Measurements from ENCODE around the gene STAC. TPM values are rescaled to one million over a fixed set of nuclear protein-coding genes. Genes with fewer than 3 reads are reported as not detected.

The STAC gene
- total RNA-seq, 3 donors from 2014 or later = 0.43 to 4.5 TPM; not detected in 1

DNA sequence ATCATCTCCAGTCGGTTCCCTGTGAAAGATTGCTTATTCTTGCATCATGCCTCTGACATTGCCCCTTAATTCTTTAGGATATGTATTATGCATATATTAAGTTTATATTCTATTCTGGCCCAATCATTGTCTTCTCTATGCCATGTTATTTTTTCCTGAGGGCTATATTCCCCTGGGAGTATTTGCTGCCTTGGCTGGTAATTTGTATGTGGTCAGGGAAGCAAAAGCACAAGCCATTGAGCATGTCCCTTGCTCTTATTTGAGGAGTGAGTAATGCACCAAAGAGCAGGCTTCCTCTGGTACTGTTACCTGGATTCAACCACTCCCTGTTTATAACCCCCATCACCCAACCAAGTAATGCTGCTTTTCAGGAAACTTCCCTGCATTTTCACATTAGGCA, 36.3 kb downstream of the STAC start:
- Histone ChIP-seq H3K36me3 (ENCODE audit: low read depth) (no peaks in the 10 kb centered on the region), H3K9me3 (peaks cover 7% of the 10 kb centered on the region), H3K4me1 (ENCODE audit: low read depth) (no peaks in the 10 kb centered on the region), H3K4me3 (no peak overlapping the region)
- ATAC-seq (no peak), DNase-seq (no peak)
- TF ChIP-seq, protein P1, sequence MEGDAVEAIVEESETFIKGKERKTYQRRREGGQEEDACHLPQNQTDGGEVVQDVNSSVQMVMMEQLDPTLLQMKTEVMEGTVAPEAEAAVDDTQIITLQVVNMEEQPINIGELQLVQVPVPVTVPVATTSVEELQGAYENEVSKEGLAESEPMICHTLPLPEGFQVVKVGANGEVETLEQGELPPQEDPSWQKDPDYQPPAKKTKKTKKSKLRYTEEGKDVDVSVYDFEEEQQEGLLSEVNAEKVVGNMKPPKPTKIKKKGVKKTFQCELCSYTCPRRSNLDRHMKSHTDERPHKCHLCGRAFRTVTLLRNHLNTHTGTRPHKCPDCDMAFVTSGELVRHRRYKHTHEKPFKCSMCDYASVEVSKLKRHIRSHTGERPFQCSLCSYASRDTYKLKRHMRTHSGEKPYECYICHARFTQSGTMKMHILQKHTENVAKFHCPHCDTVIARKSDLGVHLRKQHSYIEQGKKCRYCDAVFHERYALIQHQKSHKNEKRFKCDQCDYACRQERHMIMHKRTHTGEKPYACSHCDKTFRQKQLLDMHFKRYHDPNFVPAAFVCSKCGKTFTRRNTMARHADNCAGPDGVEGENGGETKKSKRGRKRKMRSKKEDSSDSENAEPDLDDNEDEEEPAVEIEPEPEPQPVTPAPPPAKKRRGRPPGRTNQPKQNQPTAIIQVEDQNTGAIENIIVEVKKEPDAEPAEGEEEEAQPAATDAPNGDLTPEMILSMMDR (IDR thresholded peaks at IDR 0.05) = no peak
- intact Hi-C loops (cut with DNase I, micrococcal nuclease) = no loop called here

DNA sequence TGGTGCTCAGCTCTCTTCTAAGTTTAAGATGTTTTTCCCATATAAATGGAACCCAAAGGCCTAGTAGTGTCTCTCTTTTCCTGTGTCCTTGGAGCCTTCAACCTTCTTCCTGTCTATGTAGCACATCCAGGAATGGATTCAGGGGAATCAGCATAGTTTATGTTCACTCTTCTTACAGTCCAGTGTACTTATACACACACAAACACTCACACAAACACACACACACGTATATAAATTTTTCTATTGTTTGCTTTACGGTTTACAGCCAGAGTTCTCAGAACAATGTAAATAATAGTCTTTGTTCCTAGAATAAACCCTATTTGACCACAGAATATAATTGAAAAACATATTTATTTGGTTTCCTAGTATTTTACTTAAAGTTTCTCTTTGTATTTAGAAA, 36.9 kb downstream of the STAC start:
- H3K9me3 ChIP-seq = peaks cover 7% of the 10 kb centered on the region
- no peaks in the 10 kb centered on the region for H3K4me1 ChIP-seq (ENCODE audit: low read depth)
- intact Hi-C loops (cut with DNase I, micrococcal nuclease) = no loop called here
- ATAC-seq (no peak), DNase-seq (no peak)
- no peak overlapping the region for H3K4me3 ChIP-seq
- H3K36me3 ChIP-seq (ENCODE audit: low read depth) = no peaks in the 10 kb centered on the region
- TF ChIP-seq, protein P1 (IDR thresholded peaks at IDR 0.05) = no peak

DNA sequence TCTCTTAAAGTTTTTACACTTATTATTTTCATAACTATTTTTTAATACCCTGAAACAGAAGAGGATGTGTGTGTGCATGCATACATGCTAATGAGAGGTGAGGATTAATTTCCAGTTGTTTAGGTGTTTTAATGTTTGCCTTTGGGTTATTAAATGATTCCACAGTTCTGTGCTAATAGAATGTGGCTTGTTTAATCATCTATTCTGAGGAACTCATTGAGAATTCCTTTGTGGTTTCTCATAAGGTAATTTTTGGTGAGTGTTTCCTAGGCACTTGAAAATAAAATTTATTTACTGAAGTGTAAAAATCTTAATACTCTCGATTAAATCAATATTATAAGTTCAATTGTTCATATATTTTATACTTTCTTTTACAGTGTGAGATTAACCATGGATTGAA, 38.0 kb downstream of the STAC start:
- no peak overlapping the region for H3K4me3 ChIP-seq
- H3K36me3 ChIP-seq (ENCODE audit: low read depth) = no peaks in the 10 kb centered on the region
- ATAC-seq (no peak), DNase-seq (no peak)
- peaks cover 7% of the 10 kb centered on the region for H3K9me3 ChIP-seq
- intact Hi-C loops (cut with DNase I, micrococcal nuclease) = no loop called here
- no peaks in the 10 kb centered on the region for H3K4me1 ChIP-seq (ENCODE audit: low read depth)
- TF ChIP-seq, protein P1 (IDR thresholded peaks at IDR 0.05) = no peak

DNA sequence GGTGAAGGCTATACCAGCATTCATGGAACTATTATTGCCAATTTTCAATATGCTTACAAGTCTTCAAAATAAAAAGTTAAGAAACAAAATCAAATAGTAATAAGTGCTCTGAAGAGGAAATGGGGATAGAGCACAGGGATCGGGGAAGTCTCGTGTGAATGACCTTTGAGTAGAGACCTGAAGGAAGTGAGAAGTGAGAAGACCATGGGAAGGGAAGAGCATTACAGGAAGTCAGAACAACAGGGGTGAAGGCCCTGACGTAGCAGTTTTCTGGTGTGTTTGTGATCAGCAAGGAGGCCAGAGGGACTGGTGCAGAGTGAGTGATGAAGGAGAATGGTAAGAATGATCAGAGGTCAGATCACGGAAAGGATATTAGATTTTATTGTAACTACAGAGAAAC, 48.1 kb downstream of the STAC start:
- H3K36me3 ChIP-seq (ENCODE audit: low read depth) = no peaks in the 10 kb centered on the region
- intact Hi-C loops (cut with DNase I, micrococcal nuclease) = no loop called here
- H3K4me1 ChIP-seq (ENCODE audit: low read depth) = no peaks in the 10 kb centered on the region
- ATAC-seq = no peak
- no peak for DNase-seq
- no peaks in the 10 kb centered on the region for H3K9me3 ChIP-seq
- no peak overlapping the region for H3K4me3 ChIP-seq
- TF ChIP-seq, protein P1 (IDR thresholded peaks at IDR 0.05) = no peak

DNA sequence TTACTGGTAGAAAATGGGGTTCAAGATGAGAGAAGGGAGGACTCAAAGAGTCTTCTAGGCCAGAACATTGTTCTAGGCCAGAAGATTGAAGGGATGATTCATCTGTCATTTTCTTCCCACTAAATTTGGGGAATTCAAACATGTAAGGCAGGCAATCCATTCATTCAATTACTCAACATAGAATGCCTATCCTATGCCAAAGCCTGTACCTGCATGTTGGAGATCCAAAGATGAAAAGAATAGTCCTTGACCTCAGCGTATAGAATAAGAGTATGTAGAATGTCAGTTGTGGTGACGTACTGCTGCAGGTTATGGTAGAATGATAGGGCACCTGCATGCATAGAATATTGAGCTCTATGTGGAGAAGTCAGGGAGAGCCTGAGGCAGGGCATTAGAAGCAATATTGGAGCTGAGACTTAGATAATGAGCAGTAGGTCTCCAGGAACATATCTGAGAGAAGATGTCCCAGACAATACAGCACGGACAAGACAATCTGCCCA, 49.7 kb downstream of the STAC start:
- DNase-seq (no peak), ATAC-seq (no peak)
- H3K36me3 ChIP-seq (ENCODE audit: low read depth) = no peaks in the 10 kb centered on the region
- no peaks in the 10 kb centered on the region for H3K4me1 ChIP-seq (ENCODE audit: low read depth)
- H3K4me3 ChIP-seq = no peak overlapping the region
- intact Hi-C loops (cut with DNase I, micrococcal nuclease) = no loop called here
- TF ChIP-seq, protein P1 (IDR thresholded peaks at IDR 0.05) = no peak
- no peaks in the 10 kb centered on the region for H3K9me3 ChIP-seq

DNA sequence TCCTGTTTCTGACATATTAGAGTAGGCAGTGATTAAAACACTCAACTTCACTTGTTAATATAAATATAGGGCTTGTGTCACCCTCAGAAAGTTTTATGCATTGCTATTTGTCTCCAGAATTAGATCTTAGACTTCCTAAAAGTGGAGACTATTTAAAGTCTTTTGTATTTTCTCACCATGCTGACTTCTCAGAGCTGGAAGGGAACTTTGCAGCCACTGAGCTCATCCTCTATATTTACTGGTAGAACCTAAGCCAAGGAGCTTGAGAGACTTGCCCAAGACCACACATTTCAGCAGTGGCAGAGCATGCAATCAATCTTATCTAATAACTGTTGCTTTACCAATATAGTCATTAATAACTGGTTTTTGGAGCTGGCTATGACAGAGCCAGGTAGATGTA, 53.2 kb downstream of the STAC start:
- intact Hi-C loops (cut with DNase I, micrococcal nuclease) = no loop called here
- Histone ChIP-seq H3K9me3 (no peaks in the 10 kb centered on the region), H3K36me3 (ENCODE audit: low read depth) (no peaks in the 10 kb centered on the region), H3K4me3 (no peak overlapping the region), H3K4me1 (ENCODE audit: low read depth) (no peaks in the 10 kb centered on the region)
- ATAC-seq = no peak
- no peak for DNase-seq
- TF ChIP-seq, protein P1 (IDR thresholded peaks at IDR 0.05) = no peak
